Measurements from ENCODE around the gene FAM221B.

The FAM221B gene

GRCh38 chr9:35820076-35820475 is 8.5 kb downstream of the FAM221B start:
- no peak for DNase-seq (ENCODE audit: low read depth in 2 of 2)

- DNase-seq (ENCODE audit: low read depth in 2 of 2) = no peak
These were observed 10.2 kb downstream of the FAM221B start for GRCh38 chr9:35818341-35818740.

DNA sequence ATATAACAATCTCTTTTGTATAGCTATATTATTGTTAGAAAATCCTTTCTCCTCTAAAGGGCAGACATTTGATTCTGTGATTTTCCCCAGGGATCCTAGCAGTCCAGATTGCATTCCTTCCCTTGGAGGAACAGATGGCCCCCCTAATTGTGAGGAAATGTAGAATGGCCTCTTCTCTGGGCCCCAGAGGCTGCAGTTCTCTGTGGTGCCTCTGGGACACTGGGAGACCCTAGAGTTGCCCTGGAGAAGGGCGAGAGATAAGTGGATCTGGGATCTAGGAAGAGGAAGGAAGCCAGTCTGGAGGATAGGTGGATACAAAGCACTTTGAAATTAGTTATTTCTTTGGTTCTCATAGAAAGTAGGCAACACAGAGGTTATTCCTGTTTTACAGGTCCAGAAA is 11.8 kb downstream of the FAM221B start:
- DNase-seq (ENCODE audit: low read depth in 2 of 2) = no peak

GRCh38 chr9:35814841-35815543 is 13.5 kb downstream of the FAM221B start, which contains the start of gene HINT2:
HINT2 (minus strand) TSS chr9:35815042; CDS start chr9:35814979, 63 bp downstream.
- peak; percentile 91 to 96 for DNase-seq (ENCODE audit: low read depth in 2 of 2)

GRCh38 chr9:35814106-35814840 is 14.3 kb downstream of the FAM221B start:
- DNase-seq (ENCODE audit: low read depth in 2 of 2) = no peak

DNA sequence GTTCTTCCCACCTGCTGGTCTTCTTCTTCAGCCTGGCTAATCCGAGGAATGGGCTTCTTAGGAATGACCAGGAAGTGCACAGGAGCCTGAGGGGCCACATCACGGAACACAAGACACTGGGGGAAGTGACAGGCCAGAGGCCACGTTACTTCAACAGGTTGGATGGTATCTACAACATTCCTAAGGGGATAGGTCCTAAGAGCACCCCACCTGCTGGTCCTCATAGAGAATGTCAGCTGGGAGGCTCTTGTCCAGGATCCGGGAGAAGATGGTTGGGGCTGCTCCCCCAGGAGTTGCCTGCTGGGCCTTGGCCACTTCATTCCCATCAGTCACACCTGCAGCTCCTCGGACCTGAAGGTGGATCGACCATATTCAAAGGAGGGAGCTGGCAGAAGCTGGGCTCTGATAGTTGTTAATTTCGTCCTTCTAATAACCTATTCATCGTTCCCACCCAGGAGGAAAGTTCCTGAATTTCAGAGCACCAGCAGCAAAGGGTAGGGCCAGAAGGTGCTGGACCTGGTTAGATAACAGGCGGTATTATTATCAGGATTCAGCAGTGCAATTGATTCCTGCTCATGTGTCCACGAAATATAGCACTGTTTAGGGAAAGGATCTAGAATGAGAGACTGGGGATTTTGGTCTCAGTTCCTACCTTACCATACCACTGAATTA is 15.0 kb downstream of the FAM221B start:
- no peak for DNase-seq (ENCODE audit: low read depth in 2 of 2)

DNA sequence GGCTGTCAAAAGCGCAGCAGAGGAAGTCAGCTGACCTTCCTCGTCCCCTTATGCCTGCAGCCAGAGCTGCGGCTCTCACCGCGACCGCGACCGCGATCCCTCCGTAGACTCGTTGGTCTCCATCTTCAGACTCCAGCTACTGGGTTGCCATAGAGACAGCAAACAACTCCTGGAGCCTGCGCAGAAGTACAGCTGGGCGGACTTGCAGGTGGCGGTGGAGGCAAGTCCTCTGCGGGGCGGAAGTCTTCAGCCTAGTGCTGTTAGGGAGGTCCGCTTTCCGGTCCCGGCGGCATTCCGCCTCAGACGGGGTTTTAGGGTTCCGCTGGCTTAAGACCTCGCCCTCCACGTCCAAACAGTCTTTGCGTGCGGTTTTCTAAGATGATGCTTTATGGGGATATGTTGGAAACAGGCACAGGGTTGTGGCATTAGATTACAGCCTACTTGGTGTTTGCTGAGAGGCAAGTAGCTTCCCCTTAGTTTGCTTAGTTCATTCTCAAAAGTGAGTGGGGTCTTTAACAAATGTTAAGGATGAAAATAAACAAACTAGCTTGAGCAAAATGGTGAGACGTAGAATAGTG is 16.4 kb downstream of the FAM221B start, which contains the start of gene SPAG8:
Gene SPAG8 (minus strand): TSS at position 238 of the 578 bp plus-strand sequence. CDS start 115 bp downstream, at position 123.
- peak; percentile 62 to 86 for DNase-seq (ENCODE audit: low read depth in 2 of 2)

DNA sequence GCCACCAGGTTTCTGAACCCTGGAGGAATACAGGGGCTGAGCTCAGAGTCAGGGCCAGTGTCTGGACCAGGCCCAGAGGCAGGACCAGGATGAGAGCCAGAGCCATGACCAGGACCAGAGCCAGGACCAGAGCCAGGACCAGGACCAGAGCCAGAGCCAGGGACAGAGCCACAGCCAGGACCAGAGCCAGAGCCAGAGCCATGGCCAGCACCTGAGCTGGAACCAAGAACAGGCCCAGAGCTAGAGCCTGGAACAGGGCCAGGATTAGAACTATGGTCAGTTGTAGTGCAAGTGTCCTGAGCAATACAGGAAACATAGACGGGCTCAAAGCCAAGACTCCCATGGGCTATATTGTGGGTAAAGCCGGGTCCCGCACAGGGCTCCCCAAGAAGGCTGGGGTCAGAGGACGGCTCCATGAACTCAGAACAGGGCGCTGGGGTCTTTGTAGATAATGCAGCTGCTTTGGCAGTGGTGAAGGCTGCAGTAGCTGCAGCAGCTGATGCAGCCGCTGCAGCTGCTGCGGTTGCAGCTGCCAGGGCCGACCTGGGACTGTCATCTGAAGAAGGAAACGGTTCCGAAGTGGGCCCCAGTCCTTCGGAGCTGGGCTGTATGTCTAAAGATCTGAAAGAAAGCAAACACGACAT is 17.0 kb downstream of the FAM221B start:
- DNase-seq (ENCODE audit: low read depth in 2 of 2) = no peak

DNA sequence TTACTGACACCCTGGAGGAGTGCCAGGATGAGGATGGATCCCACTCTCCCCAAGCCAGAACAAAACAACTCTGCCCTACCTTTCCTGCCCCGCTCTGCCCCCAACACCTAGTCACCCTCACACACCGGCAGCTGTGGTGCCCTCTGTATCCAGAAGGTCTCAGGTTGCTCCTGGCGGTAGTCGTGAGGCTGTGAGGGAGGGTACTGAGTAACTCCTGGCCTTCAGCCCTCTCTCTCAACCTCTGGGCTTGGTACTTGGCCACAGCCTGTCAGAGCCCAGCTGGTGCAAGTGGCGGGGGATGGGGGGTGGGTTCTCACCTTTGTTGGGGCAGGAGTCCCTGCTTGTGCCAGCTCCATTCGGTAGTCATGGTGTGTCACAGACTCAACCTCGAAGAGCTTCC is 18.4 kb downstream of the FAM221B start:
- no peak for DNase-seq (ENCODE audit: low read depth in 2 of 2)

DNA sequence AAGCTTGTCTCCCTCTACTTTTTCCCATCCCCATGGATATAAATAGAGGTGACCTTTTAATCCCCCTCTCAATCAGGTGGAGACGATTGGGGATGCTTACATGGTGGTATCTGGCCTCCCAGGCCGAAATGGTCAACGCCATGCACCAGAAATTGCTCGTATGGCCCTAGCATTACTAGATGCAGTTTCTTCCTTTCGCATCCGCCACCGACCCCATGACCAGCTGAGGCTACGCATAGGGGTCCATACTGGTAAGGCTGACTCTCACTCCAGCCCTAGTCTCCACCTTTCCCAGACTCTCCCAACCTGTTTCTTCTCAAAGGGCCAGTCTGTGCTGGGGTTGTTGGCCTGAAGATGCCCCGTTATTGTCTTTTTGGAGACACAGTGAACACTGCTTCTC is 20.1 kb downstream of the FAM221B start:
- DNase-seq (ENCODE audit: low read depth in 2 of 2) = no peak

GRCh38 chr9:35806101-35806500 is 22.4 kb downstream of the FAM221B start:
- no peak for DNase-seq (ENCODE audit: low read depth in 2 of 2)

DNA sequence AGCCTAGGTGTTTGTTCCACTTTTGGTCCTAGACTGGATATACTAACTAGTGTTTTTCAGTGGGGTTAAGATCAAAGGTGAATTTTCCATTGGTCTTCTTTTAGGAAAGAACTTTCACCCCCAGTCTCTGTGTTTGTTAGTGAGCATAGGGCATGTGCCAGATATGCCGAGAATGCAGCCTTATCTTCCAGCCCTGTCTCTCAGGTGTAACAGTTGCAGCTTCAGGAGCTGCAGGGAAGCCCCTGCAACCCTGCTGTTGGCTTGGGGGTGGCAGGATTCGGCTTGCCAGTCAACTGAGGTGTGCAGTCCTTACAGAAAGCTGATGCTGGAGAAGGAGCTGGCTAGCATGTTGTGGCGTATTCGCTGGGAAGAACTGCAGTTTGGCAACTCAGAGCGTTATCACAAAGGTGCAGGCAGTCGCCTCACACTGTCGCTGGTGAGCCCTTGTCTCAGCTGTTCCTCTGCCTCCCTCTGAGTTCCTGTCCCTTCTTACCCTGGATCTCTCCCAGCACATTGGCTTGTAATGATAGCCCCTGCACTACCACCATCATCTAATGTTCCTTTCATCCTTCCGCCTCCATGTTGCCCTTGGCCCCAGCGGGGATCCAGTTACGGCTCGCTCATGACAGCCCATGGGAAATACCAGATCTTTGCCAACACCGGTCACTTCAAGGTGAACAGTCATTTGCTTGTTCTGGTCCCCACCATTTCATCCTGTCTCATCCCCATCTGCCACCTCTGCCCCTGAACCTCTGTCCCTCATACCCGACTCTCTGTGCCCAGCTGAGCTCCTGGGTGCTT is 27.0 kb downstream of the FAM221B start:
- DNase-seq (ENCODE audit: low read depth in 2 of 2) = no peak

DNA sequence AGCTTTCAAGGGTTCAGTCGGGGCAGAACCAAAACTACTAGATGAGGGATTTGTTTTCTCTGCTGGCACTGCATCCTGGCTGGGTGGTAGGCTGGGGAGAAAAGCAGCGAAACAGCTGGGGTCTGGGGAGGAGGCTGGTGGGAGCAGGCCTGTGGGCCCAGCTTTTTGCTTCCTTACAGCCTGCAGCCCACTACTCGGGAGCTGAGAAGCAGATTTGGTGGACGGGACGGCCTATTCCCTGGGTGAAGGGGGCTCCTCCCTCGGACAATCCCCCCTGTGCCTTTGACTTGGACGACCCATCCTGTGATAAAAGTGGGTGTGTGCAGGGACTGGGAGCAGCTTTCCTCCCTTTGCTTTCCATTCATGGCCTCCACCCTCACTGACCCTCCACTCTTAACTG is 28.0 kb downstream of the FAM221B start:
- no peak for DNase-seq (ENCODE audit: low read depth in 2 of 2)

- DNase-seq (ENCODE audit: low read depth in 2 of 2) = peak in 1 of 2 donors; percentile 27
These were observed 29.7 kb downstream of the FAM221B start for GRCh38 chr9:35798658-35799374.

DNA sequence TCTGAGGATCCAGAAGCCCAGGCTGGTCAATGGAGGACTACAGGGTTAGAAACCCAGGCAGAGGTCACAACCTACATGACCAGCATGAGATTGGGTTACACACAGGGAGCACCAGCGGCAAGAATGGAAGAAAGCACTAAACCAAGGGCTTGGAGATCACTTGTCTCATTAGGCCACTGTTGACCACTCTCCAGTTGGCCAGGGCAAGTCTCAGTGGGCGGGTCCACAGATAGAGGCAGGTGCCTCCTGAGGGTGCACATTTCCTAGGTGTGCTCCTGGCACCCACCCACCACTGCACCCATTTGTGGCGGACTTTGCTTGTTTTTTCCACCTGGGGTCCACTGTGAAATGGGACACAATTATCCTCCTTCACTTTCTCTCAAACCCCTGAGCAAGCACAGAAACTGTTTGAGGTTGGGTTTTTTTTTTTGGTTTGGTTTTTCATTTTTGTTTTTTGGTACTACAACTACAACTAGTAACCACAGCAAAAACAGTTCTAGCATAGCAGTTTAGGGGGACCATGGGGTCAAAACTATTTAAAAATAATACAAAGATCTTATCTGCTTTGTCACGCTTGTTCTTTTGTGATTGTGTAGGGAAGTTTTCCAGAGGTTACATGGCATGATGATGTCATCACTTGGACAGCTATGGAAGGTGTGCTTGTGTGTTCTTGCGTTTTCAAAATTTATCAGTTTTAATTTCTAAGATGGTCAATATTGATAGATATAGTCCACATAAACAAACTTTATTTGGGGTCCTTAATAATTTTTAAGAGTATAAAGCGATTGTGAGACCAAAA is 31.0 kb downstream of the FAM221B start:
- no peak for DNase-seq (ENCODE audit: low read depth in 2 of 2)

- no peak for DNase-seq (ENCODE audit: low read depth in 2 of 2)
These were observed 32.8 kb downstream of the FAM221B start for GRCh38 chr9:35795695-35796094.

DNA sequence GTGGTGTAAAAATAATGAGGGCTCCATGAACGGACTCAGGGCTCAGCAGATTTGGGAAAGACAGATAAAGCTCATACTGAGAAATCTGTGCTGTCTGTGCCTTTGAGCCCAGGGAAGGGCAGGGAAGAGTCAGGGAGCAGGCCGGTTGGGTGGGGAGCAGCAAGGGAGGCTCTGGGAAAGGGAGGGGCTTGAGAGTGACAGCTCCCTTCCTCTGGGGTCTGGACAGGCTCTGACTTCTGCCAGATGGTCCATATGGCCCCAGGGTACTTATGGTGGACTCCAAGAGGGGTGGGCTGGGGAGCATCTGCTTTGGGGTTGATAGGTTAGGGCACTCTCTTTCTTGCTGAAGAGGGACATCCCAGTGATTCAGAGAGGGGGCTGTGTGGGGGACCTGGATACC is 35.1 kb downstream of the FAM221B start:
- no peak for DNase-seq (ENCODE audit: low read depth in 2 of 2)

- DNase-seq (ENCODE audit: low read depth in 2 of 2) = no peak
These were observed 35.7 kb downstream of the FAM221B start for GRCh38 chr9:35792826-35793225.

Measured in stimulated activated CD4-positive, alpha-beta T cell treated with anti-CD3 and anti-CD28 coated beads, Interleukin-1b, Interleukin-23, amount 100 ng/mL, for 1 hour (primary cell).